HEK293 (cell line): ENCODE data around the gene PDZD4.

Source experiments
- CTCF ChIA-PET: fragments of 350-600 bp; formaldehyde crosslinking; extraction: SDS; loops from one replicate; lab custom pipeline; 2021; ENCODE audit warnings: antibody characterized with exemption; lab: Yijun Ruan, JAX
- POLR2A ChIA-PET: fragments of 300-600 bp; formaldehyde crosslinking; extraction: SDS; loops from one replicate; lab custom pipeline; 2020; ENCODE audit warnings: antibody characterized with exemption, inconsistent platforms; lab: Yijun Ruan, JAX
- H3K27ac ChIP-seq: fragments of 200-500 bp; sonication (Bioruptor generic); 2 replicates; pipeline ENCODE4 v1.5.1; 2014; ENCODE audit warnings: low read depth, low read length, control low read depth, inconsistent platforms; ENCODE audit errors: extremely low read depth
- H3K36me3 ChIP-seq, 2 experiments: fragments of 200-500 bp in 1 of 2; sonication (Bioruptor generic) in 1 of 2; 1 replicate in 1 of 2; 2 replicates in 1 of 2; pipeline ENCODE4 v1.5.1; 2014 to 2017; ENCODE audit warnings: inconsistent platforms in 2 of 2, low read length in 2 of 2; ENCODE audit not compliant: control insufficient read depth in 2 of 2, insufficient read depth in 1 of 2
- H3K4me1 ChIP-seq: fragments of 200-500 bp; sonication (Bioruptor generic); 2 replicates; pipeline ENCODE4 v1.5.1; 2014; ENCODE audit warnings: mild to moderate bottlenecking, low read length, inconsistent platforms; ENCODE audit not compliant: control insufficient read depth, insufficient read depth
- H3K4me3 ChIP-seq: 2 replicates; pipeline ENCODE4 v1.5.1; 2011; ENCODE audit warnings: low read depth, mild to moderate bottlenecking, control low read depth, low read length, moderate library complexity
- H3K9me3 ChIP-seq: fragments of 200-500 bp; sonication (Bioruptor generic); 2 replicates; pipeline ENCODE4 v1.5.1; 2014; ENCODE audit warnings: low read depth, low read length, inconsistent platforms; ENCODE audit not compliant: control insufficient read depth, insufficient read depth
- EGR2 ChIP-seq: fragments of 450-650 bp; formaldehyde crosslinking; IDR thresholded peaks from 2 replicates; pipeline ENCODE4 v1.5.1; 2016; ENCODE audit warnings: low read depth, missing biosample characterization, missing genetic modification characterization
- GLI2 ChIP-seq: fragments of 450-650 bp; formaldehyde crosslinking; IDR thresholded peaks from 2 replicates; pipeline ENCODE4; 2017; ENCODE audit warnings: missing biosample characterization, missing genetic modification characterization, low read depth, borderline replicate concordance
- GLIS1 ChIP-seq: fragments of 450-650 bp; formaldehyde crosslinking; IDR thresholded peaks from 2 replicates; pipeline ENCODE4 v1.5.1; 2016; ENCODE audit warnings: missing biosample characterization, missing genetic modification characterization
- IKZF3 ChIP-seq: fragments of 450-650 bp; IDR thresholded peaks from 2 replicates; pipeline ENCODE4 v1.5.0; 2018; ENCODE audit warnings: missing biosample characterization, mild to moderate bottlenecking, missing genetic modification characterization, moderate library complexity
- MYNN ChIP-seq: fragments of 450-650 bp; formaldehyde crosslinking; IDR thresholded peaks from 2 replicates; pipeline ENCODE4 v1.5.1; 2016; ENCODE audit warnings: missing biosample characterization, missing genetic modification characterization, borderline replicate concordance
- PRDM2 ChIP-seq: fragments of 450-650 bp; formaldehyde crosslinking; IDR thresholded peaks from 2 replicates; pipeline ENCODE4 v1.5.1; 2016; ENCODE audit warnings: missing biosample characterization, missing genetic modification characterization, borderline replicate concordance
- ZBTB8A ChIP-seq: fragments of 450-650 bp; formaldehyde crosslinking; IDR thresholded peaks from 2 replicates; pipeline ENCODE4 v1.5.1; 2016; ENCODE audit warnings: missing biosample characterization, missing genetic modification characterization
- ZNF138 ChIP-seq: fragments of 450-650 bp; formaldehyde crosslinking; IDR thresholded peaks from 2 replicates; pipeline ENCODE4 v1.5.1; 2016; ENCODE audit warnings: missing biosample characterization, missing genetic modification characterization, borderline replicate concordance
- ZNF146 ChIP-seq: fragments of 450-650 bp; formaldehyde crosslinking; IDR thresholded peaks from 2 replicates; pipeline ENCODE4 v1.5.1; 2016; ENCODE audit warnings: missing biosample characterization, missing genetic modification characterization
- ZNF148 ChIP-seq: fragments of 450-650 bp; formaldehyde crosslinking; IDR thresholded peaks from 2 replicates; pipeline ENCODE4 v1.5.0; 2017; ENCODE audit warnings: missing biosample characterization, missing genetic modification characterization, borderline replicate concordance
- ZNF221 ChIP-seq: fragments of 450-650 bp; formaldehyde crosslinking; IDR thresholded peaks from 2 replicates; pipeline ENCODE4 v1.5.1; 2017; ENCODE audit warnings: missing biosample characterization, missing genetic modification characterization, borderline replicate concordance
- ZNF350 ChIP-seq: fragments of 450-650 bp; formaldehyde crosslinking; IDR thresholded peaks from 2 replicates; pipeline ENCODE4 v1.5.0; 2017; ENCODE audit warnings: missing biosample characterization, mild to moderate bottlenecking, missing genetic modification characterization
- ZNF394 ChIP-seq: fragments of 450-650 bp; formaldehyde crosslinking; IDR thresholded peaks from 2 replicates; pipeline ENCODE4 v1.5.1; 2016; ENCODE audit warnings: missing biosample characterization, missing genetic modification characterization, mild to moderate bottlenecking, moderate library complexity, borderline replicate concordance
- ZNF585B ChIP-seq: fragments of 450-650 bp; formaldehyde crosslinking; IDR thresholded peaks from 2 replicates; pipeline ENCODE4 v1.5.1; 2016; ENCODE audit warnings: missing biosample characterization, missing genetic modification characterization
- ZNF624 ChIP-seq: fragments of 450-650 bp; formaldehyde crosslinking; IDR thresholded peaks from 2 replicates; pipeline ENCODE4 v1.5.1; 2017; ENCODE audit warnings: missing biosample characterization, missing genetic modification characterization
- ZNF777 ChIP-seq: fragments of 450-650 bp; formaldehyde crosslinking; IDR thresholded peaks from 2 replicates; pipeline ENCODE4 v1.5.1; 2017; ENCODE audit warnings: missing biosample characterization, missing genetic modification characterization, borderline replicate concordance
- TF ChIP-seq, protein P1 (sequence below): fragments of 450-650 bp; formaldehyde crosslinking; IDR thresholded peaks from 2 replicates; pipeline ENCODE4 v1.5.1; 2017; ENCODE audit warnings: missing biosample characterization, missing genetic modification characterization
- TF ChIP-seq, protein P2 (sequence below): fragments of 450-650 bp; formaldehyde crosslinking; IDR thresholded peaks from 2 replicates; pipeline ENCODE4 v1.5.1; 2016; ENCODE audit warnings: missing biosample characterization, missing genetic modification characterization
- TF ChIP-seq, protein P3 (sequence below): fragments of 450-650 bp; formaldehyde crosslinking; IDR thresholded peaks from 2 replicates; pipeline ENCODE4 v1.5.1; 2016; ENCODE audit warnings: missing biosample characterization, missing genetic modification characterization

Gene PDZD4

GRCh38 chrX:153868576-153869472, 38.5 kb upstream of the PDZD4 start:
- H3K4me3 ChIP-seq, result no peak overlapping the region
- H3K4me1 ChIP-seq, result no peaks in the 10 kb centered on the region
- ChIA-PET CTCF (no interaction called here), POLR2A (no interaction called here)
- TF ChIP-seq ZNF394, result no peak
- TF ChIP-seq PRDM2 (tag by site-specific recombination), result no peak
- no peak for TF ChIP-seq IKZF3 (tag by site-specific recombination)
- no peak for TF ChIP-seq GLIS1 (tag by site-specific recombination)
- TF ChIP-seq, protein P1, sequence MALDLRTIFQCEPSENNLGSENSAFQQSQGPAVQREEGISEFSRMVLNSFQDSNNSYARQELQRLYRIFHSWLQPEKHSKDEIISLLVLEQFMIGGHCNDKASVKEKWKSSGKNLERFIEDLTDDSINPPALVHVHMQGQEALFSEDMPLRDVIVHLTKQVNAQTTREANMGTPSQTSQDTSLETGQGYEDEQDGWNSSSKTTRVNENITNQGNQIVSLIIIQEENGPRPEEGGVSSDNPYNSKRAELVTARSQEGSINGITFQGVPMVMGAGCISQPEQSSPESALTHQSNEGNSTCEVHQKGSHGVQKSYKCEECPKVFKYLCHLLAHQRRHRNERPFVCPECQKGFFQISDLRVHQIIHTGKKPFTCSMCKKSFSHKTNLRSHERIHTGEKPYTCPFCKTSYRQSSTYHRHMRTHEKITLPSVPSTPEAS (tag by site-specific recombination), result no peak
- TF ChIP-seq ZNF350 (tag by site-specific recombination), result no peak
- H3K36me3 ChIP-seq, result no peaks in the 10 kb centered on the region
- no peaks in the 10 kb centered on the region for H3K9me3 ChIP-seq
- no peak overlapping the region for H3K27ac ChIP-seq

DNA sequence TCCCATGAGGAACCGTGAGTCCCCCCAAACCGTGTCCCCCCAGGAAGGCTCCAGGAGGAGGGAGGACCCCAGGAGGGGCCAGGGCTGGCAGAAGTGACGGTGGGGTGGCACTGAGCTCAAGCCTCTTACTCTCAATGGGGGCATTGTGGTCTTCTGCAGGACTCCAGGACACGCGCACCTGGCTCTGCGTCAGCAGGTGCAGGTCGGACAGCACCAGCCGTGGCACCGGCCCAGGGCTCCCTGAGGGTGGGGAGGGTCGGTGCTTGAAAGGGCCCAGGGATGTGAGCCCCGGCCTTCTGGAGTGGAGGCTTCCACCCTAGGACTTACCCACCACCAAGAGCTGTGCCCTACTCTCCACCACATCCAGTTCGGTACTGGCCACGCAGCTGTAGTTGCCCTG, 37.3 kb upstream of the PDZD4 start:
- no peaks in the 10 kb centered on the region for H3K36me3 ChIP-seq
- H3K4me3 ChIP-seq, result no peak overlapping the region
- ChIA-PET POLR2A (no interaction called here), CTCF (no interaction called here)
- no peaks in the 10 kb centered on the region for H3K9me3 ChIP-seq
- no peak overlapping the region for H3K27ac ChIP-seq
- no peaks in the 10 kb centered on the region for H3K4me1 ChIP-seq
- TF ChIP-seq GLI2 (tag by site-specific recombination) (no peak), ZNF624 (tag by site-specific recombination) (no peak), ZBTB8A (tag by site-specific recombination) (no peak), ZNF146 (tag by site-specific recombination) (no peak), EGR2 (tag by site-specific recombination) (no peak), ZNF221 (tag by site-specific recombination) (no peak), MYNN (no peak), ZNF148 (tag by site-specific recombination) (no peak), ZNF777 (no peak), ZNF138 (no peak), ZNF585B (tag by site-specific recombination) (no peak)
- TF ChIP-seq, protein P2, sequence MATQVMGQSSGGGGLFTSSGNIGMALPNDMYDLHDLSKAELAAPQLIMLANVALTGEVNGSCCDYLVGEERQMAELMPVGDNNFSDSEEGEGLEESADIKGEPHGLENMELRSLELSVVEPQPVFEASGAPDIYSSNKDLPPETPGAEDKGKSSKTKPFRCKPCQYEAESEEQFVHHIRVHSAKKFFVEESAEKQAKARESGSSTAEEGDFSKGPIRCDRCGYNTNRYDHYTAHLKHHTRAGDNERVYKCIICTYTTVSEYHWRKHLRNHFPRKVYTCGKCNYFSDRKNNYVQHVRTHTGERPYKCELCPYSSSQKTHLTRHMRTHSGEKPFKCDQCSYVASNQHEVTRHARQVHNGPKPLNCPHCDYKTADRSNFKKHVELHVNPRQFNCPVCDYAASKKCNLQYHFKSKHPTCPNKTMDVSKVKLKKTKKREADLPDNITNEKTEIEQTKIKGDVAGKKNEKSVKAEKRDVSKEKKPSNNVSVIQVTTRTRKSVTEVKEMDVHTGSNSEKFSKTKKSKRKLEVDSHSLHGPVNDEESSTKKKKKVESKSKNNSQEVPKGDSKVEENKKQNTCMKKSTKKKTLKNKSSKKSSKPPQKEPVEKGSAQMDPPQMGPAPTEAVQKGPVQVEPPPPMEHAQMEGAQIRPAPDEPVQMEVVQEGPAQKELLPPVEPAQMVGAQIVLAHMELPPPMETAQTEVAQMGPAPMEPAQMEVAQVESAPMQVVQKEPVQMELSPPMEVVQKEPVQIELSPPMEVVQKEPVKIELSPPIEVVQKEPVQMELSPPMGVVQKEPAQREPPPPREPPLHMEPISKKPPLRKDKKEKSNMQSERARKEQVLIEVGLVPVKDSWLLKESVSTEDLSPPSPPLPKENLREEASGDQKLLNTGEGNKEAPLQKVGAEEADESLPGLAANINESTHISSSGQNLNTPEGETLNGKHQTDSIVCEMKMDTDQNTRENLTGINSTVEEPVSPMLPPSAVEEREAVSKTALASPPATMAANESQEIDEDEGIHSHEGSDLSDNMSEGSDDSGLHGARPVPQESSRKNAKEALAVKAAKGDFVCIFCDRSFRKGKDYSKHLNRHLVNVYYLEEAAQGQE (tag by site-specific recombination), result no peak
- TF ChIP-seq, protein P3, sequence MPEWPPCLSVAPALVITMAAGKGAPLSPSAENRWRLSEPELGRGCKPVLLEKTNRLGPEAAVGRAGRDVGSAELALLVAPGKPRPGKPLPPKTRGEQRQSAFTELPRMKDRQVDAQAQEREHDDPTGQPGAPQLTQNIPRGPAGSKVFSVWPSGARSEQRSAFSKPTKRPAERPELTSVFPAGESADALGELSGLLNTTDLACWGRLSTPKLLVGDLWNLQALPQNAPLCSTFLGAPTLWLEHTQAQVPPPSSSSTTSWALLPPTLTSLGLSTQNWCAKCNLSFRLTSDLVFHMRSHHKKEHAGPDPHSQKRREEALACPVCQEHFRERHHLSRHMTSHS, result no peak
